KOPT-K1 (cell line): ENCODE results near the gene MED25.

Experiments used
- H3K27ac ChIP-seq: fragments of 200-600 bp; sonication (generic); 2 replicates; pipeline ENCODE4 v1.5.1; 2016; ENCODE audit warnings: antibody characterized with exemption, mild to moderate bottlenecking, low read depth, low read length; ENCODE audit not compliant: poor library complexity, severe bottlenecking
- H3K36me3 ChIP-seq: fragments of 200-600 bp; sonication (generic); 2 replicates; pipeline ENCODE4 v1.5.1; 2017; ENCODE audit warnings: antibody characterized with exemption, mild to moderate bottlenecking, low read length, moderate library complexity; ENCODE audit not compliant: insufficient read depth
- H3K9me3 ChIP-seq: fragments of 200-600 bp; sonication (generic); 2 replicates; pipeline ENCODE4 v1.5.1; 2017; ENCODE audit warnings: antibody characterized with exemption, low read length, mild to moderate bottlenecking; ENCODE audit not compliant: insufficient read depth, poor library complexity, severe bottlenecking

The MED25 gene

GRCh38 chr19:49788857-49789256, 29.2 kb upstream of the MED25 start:
- Histone ChIP-seq H3K27ac (no peak overlapping the region), H3K36me3 (peaks cover 88% of the 10 kb centered on the region), H3K9me3 (no peaks in the 10 kb centered on the region)

GRCh38 chr19:49790866-49791265, 27.2 kb upstream of the MED25 start:
- Histone ChIP-seq H3K9me3 (no peaks in the 10 kb centered on the region), H3K27ac (no peak overlapping the region), H3K36me3 (peaks cover 89% of the 10 kb centered on the region)

- Histone ChIP-seq H3K36me3 (peaks cover 93% of the 10 kb centered on the region), H3K27ac (no peak overlapping the region), H3K9me3 (no peaks in the 10 kb centered on the region)
These were observed 26.2 kb upstream of the MED25 start for GRCh38 chr19:49791776-49792445.

- no peaks in the 10 kb centered on the region for H3K9me3 ChIP-seq
- H3K36me3 ChIP-seq, result peaks cover 96% of the 10 kb centered on the region
- H3K27ac ChIP-seq, result no peak overlapping the region
These were observed 25.1 kb upstream of the MED25 start for GRCh38 chr19:49792829-49793560.

GRCh38 chr19:49793561-49793840, 24.6 kb upstream of the MED25 start:
- no peak overlapping the region for H3K27ac ChIP-seq
- peaks cover 96% of the 10 kb centered on the region for H3K36me3 ChIP-seq

GRCh38 chr19:49795615-49796014, 22.5 kb upstream of the MED25 start:
- peaks cover 96% of the 10 kb centered on the region for H3K36me3 ChIP-seq
- no peaks in the 10 kb centered on the region for H3K9me3 ChIP-seq
- no peak overlapping the region for H3K27ac ChIP-seq

More at GRCh38 chr19:49793561-49793840, 24.6 kb upstream of the MED25 start:
- H3K9me3 ChIP-seq, result no peaks in the 10 kb centered on the region

GRCh38 chr19:49798574-49798973, 19.5 kb upstream of the MED25 start:
- H3K9me3 ChIP-seq, result no peaks in the 10 kb centered on the region
- H3K27ac ChIP-seq, result no peak overlapping the region
- peaks cover 96% of the 10 kb centered on the region for H3K36me3 ChIP-seq

GRCh38 chr19:49799271-49799797, 18.8 kb upstream of the MED25 start:
- Histone ChIP-seq H3K27ac (no peak overlapping the region), H3K36me3 (peaks cover 97% of the 10 kb centered on the region), H3K9me3 (no peaks in the 10 kb centered on the region)

GRCh38 chr19:49799798-49800376, 18.2 kb upstream of the MED25 start:
- Histone ChIP-seq H3K36me3 (peaks cover 97% of the 10 kb centered on the region), H3K9me3 (no peaks in the 10 kb centered on the region)

GRCh38 chr19:49800771-49801170, 17.3 kb upstream of the MED25 start:
- peaks cover 95% of the 10 kb centered on the region for H3K36me3 ChIP-seq
- no peaks in the 10 kb centered on the region for H3K9me3 ChIP-seq
- H3K27ac ChIP-seq, result no peak overlapping the region

More at GRCh38 chr19:49799798-49800376, 18.2 kb upstream of the MED25 start:
- no peak overlapping the region for H3K27ac ChIP-seq

- H3K27ac ChIP-seq, result no peak overlapping the region
- no peaks in the 10 kb centered on the region for H3K9me3 ChIP-seq
- H3K36me3 ChIP-seq, result peaks cover 95% of the 10 kb centered on the region
These were observed 16.6 kb upstream of the MED25 start for GRCh38 chr19:49801401-49801888.

GRCh38 chr19:49801966-49802661, 16.0 kb upstream of the MED25 start:
- H3K27ac ChIP-seq, result no peak overlapping the region
- H3K9me3 ChIP-seq, result no peaks in the 10 kb centered on the region
- peaks cover 95% of the 10 kb centered on the region for H3K36me3 ChIP-seq

GRCh38 chr19:49802836-49803528, 15.1 kb upstream of the MED25 start:
- Histone ChIP-seq H3K27ac (no peak overlapping the region), H3K9me3 (no peaks in the 10 kb centered on the region), H3K36me3 (peaks cover 95% of the 10 kb centered on the region)

- no peak overlapping the region for H3K27ac ChIP-seq
- H3K9me3 ChIP-seq, result no peaks in the 10 kb centered on the region
- H3K36me3 ChIP-seq, result peaks cover 95% of the 10 kb centered on the region
These were observed 14.6 kb upstream of the MED25 start for GRCh38 chr19:49803529-49803856.
